ENCODE measurements around the gene ANKRD26. TPM values are rescaled to one million over a fixed set of nuclear protein-coding genes. Genes with fewer than 3 reads are reported as not detected.

The ANKRD26 gene
- total RNA-seq (10 to 100 TPM in 1 of 2 donors, 1 to 10 TPM in 1; 5.8 to 15.8 TPM), polyA plus RNA-seq (1 to 10 TPM; 2.6 TPM)
- long read RNA-seq, donor 1, partial matches to known transcripts = 6 of 9 reads
- long read RNA-seq, donor 1, other reads (novel, unspliced or antisense) = 3 of 9 reads
- long read RNA-seq, donor 2, partial matches to known transcripts = 11 of 18 reads
- long read RNA-seq, donor 2, other reads (novel, unspliced or antisense) = 7 of 18 reads

DNA sequence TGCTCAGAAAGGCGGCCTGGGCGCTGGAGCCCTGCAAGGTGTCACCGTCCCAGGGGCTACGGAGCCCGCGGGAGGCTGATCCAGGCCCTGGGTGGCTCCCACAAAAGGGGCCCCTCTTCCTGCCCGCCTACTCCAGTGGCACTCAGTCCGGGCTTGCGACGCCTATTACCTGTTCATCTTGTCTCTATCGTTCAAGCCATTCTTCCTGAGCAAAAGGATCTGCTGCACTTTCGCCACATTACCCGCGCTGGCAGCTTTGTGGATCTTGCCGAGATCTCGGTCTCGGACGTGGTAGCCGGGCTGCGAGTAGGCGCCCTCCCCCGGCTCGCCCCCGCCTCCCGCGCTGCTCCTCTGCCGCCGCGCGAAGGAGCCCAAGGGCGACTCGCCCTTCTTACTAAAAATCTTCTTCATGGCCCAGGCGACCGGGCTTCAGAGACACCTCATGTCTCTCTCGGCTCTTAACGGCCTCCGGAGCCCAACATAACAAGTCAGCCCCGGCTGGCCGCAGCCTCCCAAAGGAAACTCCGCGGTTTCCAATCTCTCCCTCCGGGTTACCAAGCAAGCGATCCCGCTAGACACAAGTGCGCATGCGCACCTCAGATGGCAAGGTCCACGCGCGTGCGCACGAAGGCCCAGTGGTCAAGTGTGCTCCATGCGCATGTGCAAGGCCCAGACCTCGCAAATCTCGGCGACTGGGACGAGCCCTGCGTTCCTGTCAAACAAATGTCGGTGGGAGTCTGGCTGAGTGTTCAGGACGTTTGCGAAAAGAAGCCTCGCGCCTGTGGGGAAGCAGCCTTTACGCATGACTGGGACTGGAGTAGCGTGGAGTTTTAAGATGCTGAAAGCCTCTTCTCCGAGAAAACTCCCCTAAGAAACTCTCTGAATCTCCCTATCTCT is at the start of gene ANKRD26:
Gene ANKRD26, minus strand, starts transcription at position 579 of the 897 bp plus-strand sequence. Its CDS starts 168 bp downstream, at position 411.
- no peaks in the 10 kb centered on the region for H3K36me3 ChIP-seq (ENCODE audit: control insufficient read depth in 1 of 2, insufficient read depth in 2 of 2, low read length in 1 of 2)
- no peaks in the 10 kb centered on the region for H3K9me3 ChIP-seq (ENCODE audit: control insufficient read depth, low read length)
- peak within 1 kb of the TSS in 1 of 2 donors; percentile 73 for H3K27ac ChIP-seq (ENCODE audit: low read depth in 1 of 2, low read length in 2 of 2)
- DNase-seq (peak; percentile 99), ATAC-seq (ENCODE audit: low FRiP score) (peak; percentile 97)
- H3K27me3 ChIP-seq (ENCODE audit: control insufficient read depth in 1 of 2, insufficient read depth in 2 of 2, low read length in 1 of 2) = no peaks in the 10 kb centered on the region
- peak within 1 kb of the TSS; percentile 73 to 78 for H3K4me3 ChIP-seq (ENCODE audit: low read length in 2 of 2)
- H3K4me1 ChIP-seq (ENCODE audit: control insufficient read depth in 1 of 2, insufficient read depth in 2 of 2, low read length in 2 of 2) = no peaks in the 10 kb centered on the region
- intact Hi-C loops (cut with DNase I) = no loop called here
- 0% methylated on average over 65 of the region's 65 CpGs for WGBS, 2 donors

GRCh38 chr10:27147701-27148100 is 47.4 kb upstream of the ANKRD26 start:
- 71 to 78% methylated on average over 5 of the region's 5 CpGs for WGBS, 2 donors
- Histone ChIP-seq H3K4me3 (ENCODE audit: low read length in 2 of 2) (no peak overlapping the region), H3K27me3 (ENCODE audit: control insufficient read depth in 1 of 2, insufficient read depth in 2 of 2, low read length in 1 of 2) (no peaks in the 10 kb centered on the region), H3K36me3 (ENCODE audit: control insufficient read depth in 1 of 2, insufficient read depth in 2 of 2, low read length in 1 of 2) (peaks cover 2 to 15% of the 10 kb centered on the region in 2 donors), H3K27ac (ENCODE audit: low read depth in 1 of 2, low read length in 2 of 2) (no peak overlapping the region), H3K9me3 (ENCODE audit: control insufficient read depth, low read length) (no peaks in the 10 kb centered on the region), H3K4me1 (ENCODE audit: control insufficient read depth in 1 of 2, insufficient read depth in 2 of 2, low read length in 2 of 2) (peaks cover 0 to 2% of the 10 kb centered on the region in 2 donors)
- ATAC-seq (ENCODE audit: low FRiP score) = no peak
- no peak for DNase-seq
- intact Hi-C loops (cut with DNase I) = no loop called here

GRCh38 chr10:27145937-27146336 is 45.6 kb upstream of the ANKRD26 start:
- Histone ChIP-seq H3K36me3 (ENCODE audit: control insufficient read depth in 1 of 2, insufficient read depth in 2 of 2, low read length in 1 of 2) (peaks cover 2 to 15% of the 10 kb centered on the region in 2 donors), H3K27ac (ENCODE audit: low read depth in 1 of 2, low read length in 2 of 2) (no peak overlapping the region), H3K4me1 (ENCODE audit: control insufficient read depth in 1 of 2, insufficient read depth in 2 of 2, low read length in 2 of 2) (no peaks in the 10 kb centered on the region), H3K9me3 (ENCODE audit: control insufficient read depth, low read length) (no peaks in the 10 kb centered on the region), H3K27me3 (ENCODE audit: control insufficient read depth in 1 of 2, insufficient read depth in 2 of 2, low read length in 1 of 2) (no peaks in the 10 kb centered on the region), H3K4me3 (ENCODE audit: low read length in 2 of 2) (no peak overlapping the region)
- DNase-seq = no peak
- ATAC-seq (ENCODE audit: low FRiP score) = no peak
- intact Hi-C loops (cut with DNase I) = no loop called here

GRCh38 chr10:27143686-27144085 is 43.4 kb upstream of the ANKRD26 start:
- ATAC-seq (ENCODE audit: low FRiP score) = no peak
- H3K4me3 ChIP-seq (ENCODE audit: low read length in 2 of 2) = no peak overlapping the region
- H3K4me1 ChIP-seq (ENCODE audit: control insufficient read depth in 1 of 2, insufficient read depth in 2 of 2, low read length in 2 of 2) = no peaks in the 10 kb centered on the region
- no peak overlapping the region for H3K27ac ChIP-seq (ENCODE audit: low read depth in 1 of 2, low read length in 2 of 2)
- 83 to 90% methylated on average over 1 of the region's 1 CpG for WGBS, 2 donors
- DNase-seq = no peak
- H3K9me3 ChIP-seq (ENCODE audit: control insufficient read depth, low read length) = no peaks in the 10 kb centered on the region
- intact Hi-C loops (cut with DNase I) = no loop called here
- H3K27me3 ChIP-seq (ENCODE audit: control insufficient read depth in 1 of 2, insufficient read depth in 2 of 2, low read length in 1 of 2) = no peaks in the 10 kb centered on the region
- H3K36me3 ChIP-seq (ENCODE audit: control insufficient read depth in 1 of 2, insufficient read depth in 2 of 2, low read length in 1 of 2) = peaks cover 2 to 15% of the 10 kb centered on the region in 2 donors

DNA sequence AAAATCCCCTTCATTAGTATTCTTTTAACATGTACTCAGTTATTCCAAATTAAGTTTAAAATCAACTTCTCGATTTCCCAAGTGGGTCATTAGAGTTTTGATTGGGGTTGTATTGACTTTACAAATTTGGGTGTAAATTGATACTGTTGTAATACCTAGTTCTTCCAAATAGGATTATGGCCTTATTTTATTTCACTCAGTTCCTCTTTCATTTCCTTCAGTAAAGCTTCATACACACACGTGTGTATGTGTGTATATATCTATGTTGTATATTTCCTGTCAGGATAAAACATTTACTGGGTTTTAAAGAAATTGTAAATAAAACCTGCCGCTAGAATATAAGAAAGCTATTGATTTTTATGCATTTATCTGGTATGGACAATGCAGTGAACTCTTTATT is 38.0 kb upstream of the ANKRD26 start:
- H3K4me1 ChIP-seq (ENCODE audit: control insufficient read depth in 1 of 2, insufficient read depth in 2 of 2, low read length in 2 of 2) = no peaks in the 10 kb centered on the region
- H3K4me3 ChIP-seq (ENCODE audit: low read length in 2 of 2) = no peak overlapping the region
- no peak for DNase-seq
- peaks cover 0 to 5% of the 10 kb centered on the region in 2 donors for H3K36me3 ChIP-seq (ENCODE audit: control insufficient read depth in 1 of 2, insufficient read depth in 2 of 2, low read length in 1 of 2)
- WGBS, 2 donors = 80 to 88% methylated on average over 3 of the region's 3 CpGs
- ATAC-seq (ENCODE audit: low FRiP score) = no peak
- no peaks in the 10 kb centered on the region for H3K27me3 ChIP-seq (ENCODE audit: control insufficient read depth in 1 of 2, insufficient read depth in 2 of 2, low read length in 1 of 2)
- no peaks in the 10 kb centered on the region for H3K9me3 ChIP-seq (ENCODE audit: control insufficient read depth, low read length)
- intact Hi-C loops (cut with DNase I) = no loop called here
- H3K27ac ChIP-seq (ENCODE audit: low read depth in 1 of 2, low read length in 2 of 2) = no peak overlapping the region

DNA sequence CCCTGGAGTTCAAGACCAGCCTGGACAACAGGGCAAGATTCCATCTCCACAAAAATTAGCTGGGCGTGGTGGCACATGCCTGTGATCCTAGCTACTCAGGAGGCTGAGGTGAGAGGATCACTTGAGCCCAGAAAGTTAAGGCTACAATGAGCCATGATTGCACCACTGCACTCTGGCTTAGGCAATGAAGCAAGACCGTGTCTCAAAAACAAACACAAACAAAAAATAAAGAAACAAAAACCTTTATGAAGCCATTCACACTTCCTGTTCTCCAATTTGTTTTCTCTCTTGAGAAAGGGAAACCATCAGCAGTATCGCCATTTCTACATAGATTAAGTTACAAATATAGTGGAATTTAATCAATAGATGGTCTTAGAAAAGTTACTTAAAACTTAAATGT is 34.1 kb upstream of the ANKRD26 start:
- intact Hi-C loops (cut with DNase I) = no loop called here
- H3K4me3 ChIP-seq (ENCODE audit: low read length in 2 of 2) = no peak overlapping the region
- H3K36me3 ChIP-seq (ENCODE audit: control insufficient read depth in 1 of 2, insufficient read depth in 2 of 2, low read length in 1 of 2) = peaks cover 0 to 6% of the 10 kb centered on the region in 2 donors
- H3K27ac ChIP-seq (ENCODE audit: low read depth in 1 of 2, low read length in 2 of 2) = no peak overlapping the region
- WGBS, 2 donors = 92 to 95% methylated on average over 3 of the region's 3 CpGs
- H3K27me3 ChIP-seq (ENCODE audit: control insufficient read depth in 1 of 2, insufficient read depth in 2 of 2, low read length in 1 of 2) = no peaks in the 10 kb centered on the region
- H3K4me1 ChIP-seq (ENCODE audit: control insufficient read depth in 1 of 2, insufficient read depth in 2 of 2, low read length in 2 of 2) = no peaks in the 10 kb centered on the region
- DNase-seq (no peak), ATAC-seq (ENCODE audit: low FRiP score) (no peak)
- H3K9me3 ChIP-seq (ENCODE audit: control insufficient read depth, low read length) = no peaks in the 10 kb centered on the region

DNA sequence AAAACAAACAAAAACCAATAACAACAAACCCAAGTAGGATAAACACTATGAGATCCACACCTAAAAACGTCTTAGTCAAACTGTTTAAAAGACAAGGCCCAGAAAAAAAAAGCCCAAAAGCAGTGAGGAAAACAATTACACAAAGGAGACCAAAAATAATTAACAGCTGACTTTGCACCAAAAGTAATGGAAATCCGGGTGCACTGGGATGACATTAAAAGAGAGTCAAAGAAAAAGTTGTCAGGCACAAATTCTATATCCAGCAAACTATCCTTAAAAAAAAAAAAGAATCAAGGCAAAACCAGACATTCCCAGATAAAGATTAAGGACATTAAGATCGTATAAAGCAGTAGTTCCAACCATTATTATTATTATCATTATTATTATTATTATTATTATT is 7.9 kb upstream of the ANKRD26 start:
- no peak for ATAC-seq (ENCODE audit: low FRiP score)

DNA sequence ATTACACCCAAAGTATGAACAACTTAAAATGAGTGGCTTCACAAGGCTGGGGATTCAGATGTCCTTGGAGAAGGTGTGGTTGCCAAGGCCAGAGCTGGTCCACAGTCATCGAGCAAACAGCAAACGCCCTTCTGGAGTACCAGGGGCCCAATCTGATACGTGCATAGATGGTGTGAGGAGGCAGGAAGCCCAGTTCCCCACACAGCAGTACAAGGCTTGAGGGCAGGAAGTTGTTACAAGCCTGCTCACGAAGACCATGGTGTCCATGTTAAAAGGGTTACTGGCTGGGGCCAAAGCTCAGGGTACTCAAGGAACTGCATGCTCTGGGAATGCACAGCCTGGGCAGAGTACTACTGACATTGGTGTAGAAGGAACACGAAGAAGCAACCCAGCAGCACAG is 4.6 kb upstream of the ANKRD26 start:
- no peaks in the 10 kb centered on the region for H3K36me3 ChIP-seq (ENCODE audit: control insufficient read depth in 1 of 2, insufficient read depth in 2 of 2, low read length in 1 of 2)
- no peak for ATAC-seq (ENCODE audit: low FRiP score)
- H3K9me3 ChIP-seq (ENCODE audit: control insufficient read depth, low read length) = no peaks in the 10 kb centered on the region

More for the DNA sequence above, 7.9 kb upstream of the ANKRD26 start:
- WGBS, 2 donors = 93% methylated on average over 3 of the region's 3 CpGs
- no peaks in the 10 kb centered on the region for H3K9me3 ChIP-seq (ENCODE audit: control insufficient read depth, low read length)
- H3K4me1 ChIP-seq (ENCODE audit: control insufficient read depth in 1 of 2, insufficient read depth in 2 of 2, low read length in 2 of 2) = no peaks in the 10 kb centered on the region
- no peak overlapping the region for H3K4me3 ChIP-seq (ENCODE audit: low read length in 2 of 2)
- peaks cover 0 to 2% of the 10 kb centered on the region in 2 donors for H3K36me3 ChIP-seq (ENCODE audit: control insufficient read depth in 1 of 2, insufficient read depth in 2 of 2, low read length in 1 of 2)
- intact Hi-C loops (cut with DNase I) = no loop called here
- no peak for DNase-seq
- H3K27me3 ChIP-seq (ENCODE audit: control insufficient read depth in 1 of 2, insufficient read depth in 2 of 2, low read length in 1 of 2) = no peaks in the 10 kb centered on the region
- no peak overlapping the region for H3K27ac ChIP-seq (ENCODE audit: low read depth in 1 of 2, low read length in 2 of 2)

More for the DNA sequence above, 4.6 kb upstream of the ANKRD26 start:
- Histone ChIP-seq H3K27ac (ENCODE audit: low read depth in 1 of 2, low read length in 2 of 2) (no peak overlapping the region), H3K27me3 (ENCODE audit: control insufficient read depth in 1 of 2, insufficient read depth in 2 of 2, low read length in 1 of 2) (no peaks in the 10 kb centered on the region), H3K4me1 (ENCODE audit: control insufficient read depth in 1 of 2, insufficient read depth in 2 of 2, low read length in 2 of 2) (no peaks in the 10 kb centered on the region), H3K4me3 (ENCODE audit: low read length in 2 of 2) (no peak overlapping the region)
- WGBS, 2 donors = 86 to 89% methylated on average over 5 of the region's 5 CpGs
- intact Hi-C loops (cut with DNase I) = no loop called here
- no peak for DNase-seq

Data from aorta (tissue), 5 donors.